Measurements from ENCODE around the gene TMEM212. TPM values are rescaled to one million over a fixed set of nuclear protein-coding genes. Genes with fewer than 3 reads are reported as not detected.
"Not testable (repeated sequence)": the region's sequence is repeated elsewhere in the genome, so short reads cannot be mapped to it uniquely, and the experiment has no call there.

TMEM212 gene
- total and polyA plus RNA-seq, 5 donors, result not detected

DNA sequence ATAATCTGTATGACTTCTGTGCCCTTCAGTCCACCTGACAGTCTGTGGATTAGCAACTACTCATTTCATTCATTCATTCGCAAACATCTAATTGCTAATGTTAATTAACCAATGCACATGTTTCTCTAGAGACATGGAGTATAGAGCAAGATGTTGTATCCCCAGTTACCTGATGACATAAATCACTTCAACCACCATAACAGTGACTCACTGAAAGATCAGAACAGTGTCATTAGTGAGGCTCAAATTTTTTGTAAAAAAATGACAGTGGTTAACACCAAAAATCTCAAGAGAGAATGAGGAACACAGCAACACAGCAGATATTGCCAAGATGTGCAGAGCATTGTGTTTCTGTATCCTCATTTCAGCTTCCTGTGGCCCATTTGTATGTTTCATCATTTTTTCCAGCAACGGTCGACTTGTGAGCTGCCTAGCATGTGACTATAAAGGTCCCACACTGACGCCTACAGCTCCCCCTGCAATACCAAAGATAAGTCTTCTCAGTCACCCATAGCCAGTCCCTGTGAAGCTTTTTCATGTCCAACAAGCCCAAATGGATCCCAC is 29.2 kb upstream of the TMEM212 start:
- Histone ChIP-seq H3K4me1 (ENCODE audit: control insufficient read depth, insufficient read depth, low read length) (no peaks in the 10 kb centered on the region), H3K27ac (ENCODE audit: low read length) (no peak overlapping the region), H3K27me3 (ENCODE audit: control insufficient read depth, insufficient read depth) (no peaks in the 10 kb centered on the region), H3K4me3 (ENCODE audit: low read length) (no peak overlapping the region), H3K9me3 (ENCODE audit: control insufficient read depth, low read length) (no peaks in the 10 kb centered on the region)
- no peak for ATAC-seq
- WGBS, result 55% methylated on average over 4 of the region's 4 CpGs
- intact Hi-C loops (cut with DNase I), result no loop called here
- no peak for DNase-seq

DNA sequence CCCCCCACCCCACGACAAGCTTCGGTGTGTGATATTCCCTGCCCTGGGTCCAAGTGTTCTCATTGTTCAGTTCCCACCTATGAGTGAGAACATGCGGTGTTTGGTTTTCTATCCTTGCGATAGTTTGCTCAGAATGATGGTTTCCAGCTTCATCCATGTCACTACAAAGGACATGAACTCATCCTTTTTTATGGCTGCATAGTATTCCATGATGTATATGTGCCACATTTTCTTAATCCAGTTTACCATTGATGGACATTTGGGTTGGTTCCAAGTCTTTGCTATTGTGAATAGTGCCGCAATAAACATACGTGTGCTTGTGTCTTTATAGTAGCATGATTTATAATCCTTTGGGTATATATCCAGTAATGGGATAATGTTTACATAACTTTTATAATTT is 28.5 kb upstream of the TMEM212 start:
- intact Hi-C loops (cut with DNase I); H3K4me3 ChIP-seq (ENCODE audit: low read length); H3K9me3 ChIP-seq (ENCODE audit: control insufficient read depth, low read length); H3K27me3 ChIP-seq (ENCODE audit: control insufficient read depth, insufficient read depth); ATAC-seq; H3K27ac ChIP-seq (ENCODE audit: low read length); H3K4me1 ChIP-seq (ENCODE audit: control insufficient read depth, insufficient read depth, low read length); DNase-seq: not testable (repeated sequence)
- WGBS, result 95% methylated on average over 6 of the region's 6 CpGs

DNA sequence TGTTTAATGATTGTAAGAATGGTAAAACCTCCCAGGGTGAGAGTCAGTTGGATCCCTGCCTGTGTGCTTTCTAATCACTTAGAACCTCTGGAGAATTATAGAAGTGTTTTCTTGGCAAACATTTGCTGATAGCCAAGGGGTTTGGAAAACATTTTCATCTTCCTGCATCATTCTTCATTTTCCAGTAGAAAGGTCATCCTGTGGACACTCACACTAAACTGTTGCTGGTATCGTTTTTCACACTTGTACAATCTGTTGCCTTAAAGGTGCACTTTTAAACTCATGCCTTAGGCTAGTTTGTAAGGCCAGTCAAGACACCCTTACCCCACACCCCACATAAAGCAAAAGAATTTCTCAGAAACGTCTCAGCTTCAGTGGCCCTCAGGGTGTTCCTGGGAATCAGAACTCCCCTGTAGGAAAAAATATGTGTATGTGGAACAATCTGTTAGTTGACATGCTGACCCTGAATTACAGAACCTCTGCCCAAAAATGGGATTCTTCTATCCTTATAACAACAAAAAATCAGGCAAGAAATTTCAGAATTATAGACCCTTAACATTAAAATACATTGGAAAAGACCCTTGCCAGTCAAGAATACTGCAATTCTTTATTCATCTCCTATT is 27.1 kb upstream of the TMEM212 start:
- no peaks in the 10 kb centered on the region for H3K27me3 ChIP-seq (ENCODE audit: control insufficient read depth, insufficient read depth)
- no peak overlapping the region for H3K4me3 ChIP-seq (ENCODE audit: low read length)
- no peaks in the 10 kb centered on the region for H3K9me3 ChIP-seq (ENCODE audit: control insufficient read depth, low read length)
- H3K4me1 ChIP-seq (ENCODE audit: control insufficient read depth, insufficient read depth, low read length), result no peaks in the 10 kb centered on the region
- ATAC-seq, result no peak
- WGBS, result 33% methylated on average over 2 of the region's 2 CpGs
- no peak overlapping the region for H3K27ac ChIP-seq (ENCODE audit: low read length)
- DNase-seq, result no peak
- intact Hi-C loops (cut with DNase I), result no loop called here

DNA sequence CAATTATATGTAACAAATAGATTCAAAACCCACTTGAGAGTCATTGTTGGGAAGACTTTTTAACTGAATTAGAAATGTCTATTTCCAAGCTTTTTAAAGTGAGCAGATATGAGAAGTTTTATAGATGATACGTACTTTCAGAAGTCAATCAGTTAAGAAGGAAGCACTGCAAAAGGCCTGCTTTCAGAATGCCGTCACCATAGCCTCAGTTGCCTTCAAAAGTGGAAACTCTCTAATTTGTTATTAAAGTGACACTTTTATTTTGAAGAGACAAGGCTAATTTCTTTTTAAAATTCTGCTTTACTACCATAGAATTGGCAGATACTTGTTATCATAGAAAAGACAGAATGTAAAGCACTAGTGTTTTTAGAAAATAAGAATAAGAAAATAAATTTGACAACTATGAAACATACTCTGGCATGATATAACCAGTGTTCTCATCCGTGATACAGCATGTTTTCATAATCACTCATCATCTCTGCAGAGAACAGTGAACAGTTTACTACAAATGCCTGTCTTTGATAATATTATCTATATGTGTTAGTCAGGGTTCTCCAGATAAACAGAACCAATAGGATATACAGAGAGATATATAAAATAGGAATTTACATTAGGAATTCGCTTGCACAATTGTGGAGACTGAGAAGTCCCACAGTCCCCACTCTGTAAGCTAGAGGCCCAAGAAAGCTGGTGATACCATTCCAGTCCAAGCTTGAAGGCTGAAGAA is 25.9 kb upstream of the TMEM212 start:
- no peak for ATAC-seq
- 87% methylated on average over 4 of the region's 4 CpGs for WGBS
- intact Hi-C loops (cut with DNase I), result no loop called here
- H3K4me3 ChIP-seq (ENCODE audit: low read length), result no peak overlapping the region
- H3K27ac ChIP-seq (ENCODE audit: low read length), result no peak overlapping the region
- DNase-seq, result no peak
- no peaks in the 10 kb centered on the region for H3K27me3 ChIP-seq (ENCODE audit: control insufficient read depth, insufficient read depth)
- H3K9me3 ChIP-seq (ENCODE audit: control insufficient read depth, low read length), result no peaks in the 10 kb centered on the region
- no peaks in the 10 kb centered on the region for H3K4me1 ChIP-seq (ENCODE audit: control insufficient read depth, insufficient read depth, low read length)

DNA sequence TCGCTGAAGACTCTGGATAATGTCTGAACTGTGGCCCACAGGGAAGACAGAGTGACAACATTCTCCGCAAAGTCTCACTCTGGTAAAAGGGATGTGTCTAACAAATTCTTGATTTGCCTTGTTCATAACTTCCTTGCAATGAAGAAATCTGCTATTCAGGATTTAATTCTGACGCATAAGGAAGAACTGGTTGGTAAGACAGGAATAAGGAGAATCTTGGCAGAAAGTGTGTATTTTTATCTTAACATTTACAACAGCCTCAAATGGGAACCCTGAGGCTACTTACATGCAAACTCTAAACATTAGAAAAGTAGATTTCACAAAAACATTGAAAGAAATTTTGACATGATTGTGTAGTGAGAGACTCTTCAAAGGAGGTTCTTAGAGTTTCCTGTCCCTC is 22.1 kb upstream of the TMEM212 start:
- no peak for DNase-seq
- Histone ChIP-seq H3K27ac (ENCODE audit: low read length) (no peak overlapping the region), H3K4me3 (ENCODE audit: low read length) (no peak overlapping the region), H3K9me3 (ENCODE audit: control insufficient read depth, low read length) (no peaks in the 10 kb centered on the region), H3K4me1 (ENCODE audit: control insufficient read depth, insufficient read depth, low read length) (no peaks in the 10 kb centered on the region), H3K27me3 (ENCODE audit: control insufficient read depth, insufficient read depth) (no peaks in the 10 kb centered on the region)
- intact Hi-C loops (cut with DNase I), result no loop called here
- no peak for ATAC-seq
- WGBS, result 87% methylated on average over 3 of the region's 3 CpGs

DNA sequence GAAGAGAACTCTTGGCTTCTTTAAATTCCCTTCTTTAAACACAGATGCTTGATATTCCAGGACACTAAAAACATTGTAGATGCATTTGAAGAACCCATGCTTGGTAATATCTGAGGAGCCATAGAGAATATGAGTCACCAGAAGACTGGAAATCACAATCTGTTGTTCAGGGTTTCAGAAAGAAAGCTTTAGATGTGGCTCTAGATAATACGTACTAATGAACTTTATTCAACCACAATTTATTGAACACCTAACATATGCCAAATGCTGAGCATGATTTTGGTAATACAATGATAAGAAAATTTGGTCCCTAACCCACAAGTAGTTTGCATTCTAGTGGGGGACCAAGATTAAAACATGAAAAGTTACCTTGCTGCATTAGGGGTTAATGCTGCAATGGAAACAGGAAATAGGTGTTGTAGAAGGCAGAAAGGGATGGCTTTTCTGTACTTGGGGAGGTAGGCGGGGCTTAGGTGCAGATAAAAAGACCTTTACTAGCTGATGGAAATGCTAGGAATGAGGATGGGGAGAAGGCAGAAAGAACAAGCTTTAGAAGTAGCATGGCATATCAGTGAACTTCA is 21.3 kb upstream of the TMEM212 start:
- intact Hi-C loops (cut with DNase I), result no loop called here
- Histone ChIP-seq H3K27me3 (ENCODE audit: control insufficient read depth, insufficient read depth) (no peaks in the 10 kb centered on the region), H3K4me3 (ENCODE audit: low read length) (no peak overlapping the region), H3K4me1 (ENCODE audit: control insufficient read depth, insufficient read depth, low read length) (no peaks in the 10 kb centered on the region), H3K9me3 (ENCODE audit: control insufficient read depth, low read length) (no peaks in the 10 kb centered on the region), H3K27ac (ENCODE audit: low read length) (no peak overlapping the region)
- DNase-seq, result no peak
- no peak for ATAC-seq
- 74% methylated on average over 2 of the region's 2 CpGs for WGBS

DNA sequence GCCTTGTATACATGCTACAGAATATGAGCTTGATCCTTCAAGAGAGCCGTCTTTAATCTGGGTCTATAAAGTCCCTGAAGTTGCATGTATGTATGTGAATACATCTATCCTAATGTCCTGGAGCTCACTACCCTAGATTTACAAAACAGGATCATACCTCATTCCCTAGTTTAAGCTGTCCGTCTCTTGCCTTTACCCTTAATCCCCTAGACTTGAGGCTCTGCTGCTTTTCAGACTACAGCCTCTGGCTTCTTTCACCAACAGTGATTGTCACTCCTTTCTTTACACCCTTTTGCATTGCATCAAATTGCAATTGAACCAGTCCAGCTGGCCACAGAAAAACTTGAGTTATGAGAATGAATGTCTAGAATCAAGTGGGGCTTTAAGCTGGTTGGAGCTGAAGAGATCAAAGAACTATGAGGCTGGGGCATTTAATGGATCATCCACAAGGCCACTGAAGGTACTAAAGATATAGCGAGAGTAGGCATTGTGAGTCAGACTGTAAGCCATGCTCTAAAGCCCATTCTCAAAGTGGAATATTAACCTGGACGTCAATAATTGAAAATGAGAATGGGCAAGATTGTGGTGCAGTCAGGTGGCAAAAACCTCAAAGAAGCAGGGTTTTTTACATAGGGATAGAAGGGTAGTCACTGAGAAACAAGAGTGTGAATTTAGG is 20.6 kb upstream of the TMEM212 start:
- DNase-seq, result no peak
- H3K27ac ChIP-seq (ENCODE audit: low read length), result no peak overlapping the region
- WGBS, result 72% methylated on average over 4 of the region's 4 CpGs
- no peaks in the 10 kb centered on the region for H3K4me1 ChIP-seq (ENCODE audit: control insufficient read depth, insufficient read depth, low read length)
- no peaks in the 10 kb centered on the region for H3K27me3 ChIP-seq (ENCODE audit: control insufficient read depth, insufficient read depth)
- H3K4me3 ChIP-seq (ENCODE audit: low read length), result no peak overlapping the region
- intact Hi-C loops (cut with DNase I), result no loop called here
- no peak for ATAC-seq
- no peaks in the 10 kb centered on the region for H3K9me3 ChIP-seq (ENCODE audit: control insufficient read depth, low read length)

DNA sequence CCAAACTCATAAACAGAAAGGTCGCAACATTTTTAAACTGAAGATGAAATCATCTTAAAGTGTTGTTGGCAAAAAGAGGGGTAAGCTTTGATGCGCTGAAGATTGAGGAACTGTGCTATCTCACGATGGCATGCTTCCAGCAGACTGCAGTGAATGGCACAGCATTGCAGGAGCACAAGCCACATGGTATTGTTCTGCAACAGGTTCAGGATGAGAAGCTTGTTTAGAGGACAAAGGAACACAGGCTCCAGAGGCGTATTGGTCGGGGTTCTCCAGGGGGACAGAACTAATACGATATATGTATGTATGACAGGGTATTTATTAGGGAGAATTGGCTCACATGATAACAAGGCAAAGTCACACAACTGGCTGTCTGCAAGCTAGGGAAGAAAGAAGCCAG is 19.0 kb upstream of the TMEM212 start:
- Histone ChIP-seq H3K4me3 (ENCODE audit: low read length) (no peak overlapping the region), H3K27me3 (ENCODE audit: control insufficient read depth, insufficient read depth) (no peaks in the 10 kb centered on the region), H3K27ac (ENCODE audit: low read length) (no peak overlapping the region), H3K9me3 (ENCODE audit: control insufficient read depth, low read length) (no peaks in the 10 kb centered on the region), H3K4me1 (ENCODE audit: control insufficient read depth, insufficient read depth, low read length) (no peaks in the 10 kb centered on the region)
- DNase-seq (no peak), ATAC-seq (peak in 1 of 2 donors; percentile 18)
- intact Hi-C loops (cut with DNase I), result no loop called here
- WGBS, result 60% methylated on average over 6 of the region's 6 CpGs

DNA sequence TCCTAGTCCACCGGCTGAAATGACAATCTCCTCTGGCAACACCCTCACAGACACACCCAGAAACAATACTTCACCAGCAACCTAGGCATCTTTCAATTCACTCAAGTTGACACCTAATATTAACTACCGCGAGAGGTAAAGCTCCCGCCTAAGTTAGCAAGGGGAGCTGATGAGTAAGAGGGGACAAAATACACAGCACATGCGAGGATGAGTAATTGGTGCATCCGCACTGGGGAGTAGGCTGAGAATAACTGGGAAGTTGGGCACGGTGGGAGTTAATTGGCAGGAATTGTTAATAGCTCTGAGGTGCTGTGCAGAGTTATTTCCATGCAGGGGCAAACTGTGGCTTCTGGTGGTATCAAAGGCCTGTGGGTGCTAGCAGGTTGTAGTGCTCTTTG is 18.3 kb upstream of the TMEM212 start:
- DNase-seq (no peak), ATAC-seq (no peak)
- intact Hi-C loops (cut with DNase I), result no loop called here
- H3K27ac ChIP-seq (ENCODE audit: low read length), result peak overlapping the region; percentile 72
- H3K4me3 ChIP-seq (ENCODE audit: low read length), result no peak overlapping the region
- H3K27me3 ChIP-seq (ENCODE audit: control insufficient read depth, insufficient read depth), result no peaks in the 10 kb centered on the region
- 82% methylated on average over 7 of the region's 7 CpGs for WGBS
- peaks cover under 1% of the 10 kb centered on the region for H3K4me1 ChIP-seq (ENCODE audit: control insufficient read depth, insufficient read depth, low read length)
- no peaks in the 10 kb centered on the region for H3K9me3 ChIP-seq (ENCODE audit: control insufficient read depth, low read length)

DNA sequence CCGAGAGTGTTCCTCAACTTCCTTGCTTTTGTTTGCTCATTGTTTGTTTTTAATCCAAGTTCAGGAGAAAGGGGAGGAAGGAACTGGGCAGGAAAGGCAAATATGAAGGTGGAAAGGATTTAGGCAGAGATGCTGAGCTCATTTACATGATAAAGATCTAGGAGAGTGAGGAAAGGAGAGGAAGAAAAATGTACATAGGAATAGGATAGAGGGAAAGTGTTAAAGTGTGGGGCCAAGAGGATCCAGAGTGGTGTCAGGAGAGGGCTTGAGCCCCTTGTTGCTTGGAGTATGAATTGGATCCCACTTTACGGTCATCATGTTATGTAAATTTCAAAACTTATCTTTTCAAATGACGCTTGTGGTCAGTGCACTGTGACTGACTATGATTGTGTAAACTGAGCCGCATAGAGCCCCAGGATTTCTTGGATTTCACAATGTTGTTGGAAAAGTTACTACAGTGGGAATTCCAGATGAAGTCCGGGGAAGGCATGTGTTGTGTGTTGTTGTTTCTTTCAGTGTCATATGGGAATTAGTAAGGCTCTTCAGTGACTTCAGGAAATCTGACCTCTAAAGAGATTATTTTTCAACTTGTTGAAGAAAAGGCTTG is 17.8 kb upstream of the TMEM212 start:
- WGBS, result 55% methylated on average over 5 of the region's 5 CpGs
- ATAC-seq (peak; percentile 61 to 72), DNase-seq (no peak)
- H3K4me3 ChIP-seq (ENCODE audit: low read length), result no peak overlapping the region
- no peaks in the 10 kb centered on the region for H3K27me3 ChIP-seq (ENCODE audit: control insufficient read depth, insufficient read depth)
- H3K27ac ChIP-seq (ENCODE audit: low read length), result peak overlapping the region; percentile 72
- peaks cover 3% of the 10 kb centered on the region for H3K4me1 ChIP-seq (ENCODE audit: control insufficient read depth, insufficient read depth, low read length)
- intact Hi-C loops (cut with DNase I), result no loop called here
- H3K9me3 ChIP-seq (ENCODE audit: control insufficient read depth, low read length), result no peaks in the 10 kb centered on the region
